ENCODE data around the gene HPSE2.

DNA sequence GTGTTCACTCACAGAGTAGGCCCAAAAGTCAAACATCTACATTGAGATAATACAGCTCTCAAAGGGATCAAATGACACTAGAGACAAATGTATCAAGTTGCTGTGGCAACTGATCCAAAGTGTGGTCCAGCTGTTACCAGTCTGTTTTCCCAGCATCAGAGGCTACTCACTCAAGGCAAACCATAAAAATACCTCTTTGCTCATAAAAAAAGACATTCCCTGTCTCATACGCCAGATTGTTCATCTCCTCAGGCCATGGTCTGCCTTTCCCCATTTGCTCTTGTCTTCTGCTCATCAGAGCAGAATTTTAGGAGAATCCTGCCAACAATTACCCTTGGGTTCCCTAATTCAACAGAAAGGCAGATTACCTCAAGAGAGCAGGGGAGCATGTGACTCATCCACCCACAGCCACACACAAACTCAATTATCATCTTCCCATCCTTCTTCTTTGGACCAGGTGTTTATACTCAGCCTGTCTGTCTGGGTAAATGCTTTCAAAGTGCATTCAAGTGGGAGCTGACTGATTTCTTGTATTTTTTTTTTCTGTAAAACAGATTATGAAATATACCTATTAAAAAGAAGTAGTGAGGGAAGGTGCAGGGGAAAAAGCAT lies 562.4 kb downstream of the HPSE2 start:
- no peak for TF ChIP-seq ZNF274 (IDR thresholded peaks at IDR 0.05; ENCODE audit: low read depth, low read length)
- TF ChIP-seq YY1 (IDR thresholded peaks at IDR 0.05; ENCODE audit: insufficient read depth, insufficient read length), result no peak

Data from NT2/D1 (cell line).